HCT116 (cell line): ENCODE results near the gene MEF2D. TPM values are rescaled to one million over a fixed set of nuclear protein-coding genes. Genes with fewer than 3 reads are reported as not detected.

Experiments used
- ATAC-seq: fragments of 200-7000 bp; cut with Tn5 transposase; 2 replicates; pipeline ENCODE4 v1.9.1; 2020; ENCODE audit warnings: mild to moderate bottlenecking, moderate library complexity
- BruUV-seq: library from RNA; stranded (reverse); fragments of 400-500 nt; replicated peaks from 2 replicates; lab custom pipeline; 2021; lab: Mats Ljungman, UMichigan
- CTCF ChIA-PET: fragments of 300-600 bp; sonication (Branson Sonifier 250); formaldehyde crosslinking; loops from one replicate; lab custom pipeline; 2021; ENCODE audit warnings: antibody characterized with exemption; lab: Charles Lee
- POLR2A ChIA-PET: fragments of 300-600, 350-600 bp; sonication (Branson Sonifier 250); formaldehyde crosslinking; loops from one replicate; lab custom pipeline; 2021; ENCODE audit warnings: antibody characterized with exemption; lab: Charles Lee
- RAD21 ChIA-PET, 2 experiments: fragments of 300-600 bp; sonication (Branson Sonifier 250); formaldehyde crosslinking; loops; one replicate each; lab custom pipeline; 2023; ENCODE audit warnings: low total read pairs in 2 of 2; ENCODE audit not compliant: uncharacterized antibody in 2 of 2, unreplicated experiment in 2 of 2, low non-redundant PET in 1 of 2; lab: Charles Lee
- DNase-seq: peaks from one replicate; pipeline ENCODE4 v3.0.0-alpha.2; 2010; ENCODE audit warnings: low read depth, low spot score
- H2AFZ ChIP-seq: fragments of 200-600 bp; shearing (Covaris generic), sonication (generic); 2 replicates; pipeline ENCODE4 v1.6.1; 2017; ENCODE audit warnings: low read depth, mixed run types, mixed read lengths, antibody characterized with exemption, low read length; ENCODE audit not compliant: poor library complexity, severe bottlenecking
- H3K27ac ChIP-seq: 2 replicates; pipeline ENCODE4 v1.5.1; 2012; ENCODE audit warnings: low read depth, low read length
- H3K27me3 ChIP-seq: fragments of 200-600 bp; sonication (generic); 2 replicates; pipeline ENCODE4 v1.6.1; 2016; ENCODE audit warnings: mixed run types, low read length, mixed read lengths; ENCODE audit not compliant: insufficient read depth
- H3K36me3 ChIP-seq, 2 experiments: fragments of 200-500 bp in 1 of 2; fragments of 200-600 bp in 1 of 2; sonication (Bioruptor generic) in 1 of 2; sonication (generic) in 1 of 2; 2 replicates each; pipeline versions ENCODE4 v1.5.1 to v1.6.1; 2014 to 2016; ENCODE audit warnings: low read length in 2 of 2, inconsistent platforms in 1 of 2, mixed read lengths in 1 of 2, mixed run types in 1 of 2; ENCODE audit not compliant: insufficient read depth in 2 of 2, control insufficient read depth in 1 of 2
- H3K4me1 ChIP-seq, 2 experiments: fragments of 200-600 bp in 1 of 2; sonication (generic) in 1 of 2; 2 replicates each; pipeline versions ENCODE4 v1.5.1 to v1.6.1; 2012 to 2017; ENCODE audit warnings: low read length in 2 of 2, inconsistent platforms in 1 of 2, mild to moderate bottlenecking in 1 of 2, mixed read lengths in 1 of 2, mixed run types in 1 of 2, moderate library complexity in 1 of 2; ENCODE audit not compliant: insufficient read depth in 2 of 2, control insufficient read depth in 1 of 2
- H3K4me2 ChIP-seq: fragments of 200-600 bp; sonication (generic); 2 replicates; pipeline ENCODE4 v1.6.1; 2017; ENCODE audit warnings: mixed run types, low read length, mixed read lengths
- H3K4me3 ChIP-seq, 2 experiments: fragments of 200-600 bp in 1 of 2; sonication (generic) in 1 of 2; replicated peaks in 1 of 2; 2 replicates each; pipeline ENCODE4 v1.5.1; 2011 to 2016; ENCODE audit warnings: low read length in 2 of 2, control low read depth in 1 of 2, low read depth in 1 of 2, mild to moderate bottlenecking in 1 of 2, mixed read lengths in 1 of 2, mixed run types in 1 of 2
- H3K79me2 ChIP-seq: fragments of 200-600 bp; sonication (generic); 2 replicates; pipeline ENCODE4 v1.6.1; 2017; ENCODE audit warnings: mild to moderate bottlenecking, mixed run types, low read length, moderate library complexity, mixed read lengths; ENCODE audit not compliant: insufficient read depth
- H3K9ac ChIP-seq: fragments of 200-600 bp; sonication (generic); 2 replicates; pipeline ENCODE4 v1.6.1; 2016; ENCODE audit warnings: low read length, mixed read lengths
- H3K9me2 ChIP-seq: fragments of 200-600 bp; sonication (generic), shearing (Covaris generic); 2 replicates; pipeline ENCODE4 v1.6.1; 2017; ENCODE audit warnings: mixed run types, mild to moderate bottlenecking, moderate library complexity; ENCODE audit not compliant: insufficient read depth
- H3K9me3 ChIP-seq, 2 experiments: fragments of 200-500 bp in 1 of 2; fragments of 200-600 bp in 1 of 2; sonication (Bioruptor generic) in 1 of 2; sonication (generic) in 1 of 2; 2 replicates each; pipeline ENCODE4 v1.6.1; 2014 to 2017; ENCODE audit warnings: low read length in 2 of 2, mixed read lengths in 2 of 2, inconsistent platforms in 1 of 2, low read depth in 1 of 2, mild to moderate bottlenecking in 1 of 2, mixed run types in 1 of 2, moderate library complexity in 1 of 2; ENCODE audit not compliant: control insufficient read depth in 1 of 2, insufficient read depth in 1 of 2
- H4K20me1 ChIP-seq: fragments of 200-600 bp; sonication (generic), shearing (Covaris generic); 2 replicates; pipeline ENCODE4 v1.6.1; 2017; ENCODE audit warnings: mixed run types, mild to moderate bottlenecking, moderate library complexity; ENCODE audit not compliant: insufficient read depth
- CBX3 ChIP-seq: IDR thresholded peaks from 2 replicates; pipeline ENCODE4 v1.6.1; 2012; ENCODE audit warnings: low read depth
- CEBPB ChIP-seq: IDR thresholded peaks from 2 replicates; pipeline ENCODE4 v1.6.1; 2012; ENCODE audit warnings: low read depth
- ELF1 ChIP-seq: IDR thresholded peaks from 2 replicates; pipeline ENCODE4 v1.6.1; 2012; ENCODE audit warnings: low read depth, borderline replicate concordance
- EZH2 ChIP-seq: fragments of 200-600 bp; sonication (generic); IDR thresholded peaks from 2 replicates; pipeline ENCODE4 v1.6.1; 2017; ENCODE audit warnings: antibody characterized with exemption, mixed run types
- JUND ChIP-seq: IDR thresholded peaks from 2 replicates; pipeline ENCODE4 v1.6.1; 2012
- SIN3A ChIP-seq: IDR thresholded peaks from 2 replicates; pipeline ENCODE4 v1.6.1; 2012; ENCODE audit warnings: low read depth
- SP1 ChIP-seq: IDR thresholded peaks from 2 replicates; pipeline ENCODE4 v1.6.1; 2012; ENCODE audit warnings: low read depth
- TCF7L2 ChIP-seq: IDR thresholded peaks from 2 replicates; pipeline ENCODE4 v1.7.0; 2011; ENCODE audit warnings: borderline replicate concordance, inconsistent platforms; ENCODE audit not compliant: insufficient read depth, insufficient read length; ENCODE audit errors: extremely low read depth
- YY1 ChIP-seq: IDR thresholded peaks from 2 replicates; pipeline ENCODE4 v1.6.1; 2011; ENCODE audit warnings: low read length, low read depth, moderate library complexity, mild to moderate bottlenecking; ENCODE audit not compliant: insufficient replicate concordance; ENCODE audit errors: extremely low read depth
- ZFX ChIP-seq: fragments of 450-650 bp; IDR thresholded peaks from 2 replicates; pipeline ENCODE4 v1.6.1; 2017
- ZNF274 ChIP-seq: fragments of 200-500 bp; sonication (Bioruptor generic); IDR thresholded peaks from 2 replicates; pipeline ENCODE4 v1.6.1; 2014; ENCODE audit warnings: mild to moderate bottlenecking, low read depth, low read length, inconsistent platforms
- intact Hi-C: fragments of 100-400 bp; cut with micrococcal nuclease; formaldehyde crosslinking; loops from 2 replicates; pipeline ENCODE4 v1.10.0; 2022
- total RNA-seq: library from RNA; stranded (reverse); gene quantifications from one replicate; pipeline ENCODE4 v1.2.1, GENCODE V29; 2021; ENCODE audit not compliant: unreplicated experiment
- TF ChIP-seq, protein P1 (sequence below): IDR thresholded peaks from 2 replicates; pipeline ENCODE4 v1.6.1; 2012; ENCODE audit warnings: low read depth
- TF ChIP-seq, protein P2 (sequence below), 3 experiments: fragments of 200-600 bp in 1 of 3; sonication (generic) in 1 of 3; IDR thresholded peaks in 2 of 3; conservative IDR thresholded peaks in 1 of 3; 2 replicates each; pipeline ENCODE4 v1.5.1; 2012 to 2017; ENCODE audit warnings: low read depth in 2 of 3, low read length in 2 of 3, antibody characterized with exemption in 1 of 3, borderline replicate concordance in 1 of 3, control low read depth in 1 of 3, mild to moderate bottlenecking in 1 of 3, mixed read lengths in 1 of 3, mixed run types in 1 of 3, moderate library complexity in 1 of 3; ENCODE audit not compliant: insufficient read depth in 1 of 3
- TF ChIP-seq, protein P3 (sequence below): IDR thresholded peaks from 2 replicates; pipeline ENCODE4 v1.6.1; 2011; ENCODE audit warnings: mild to moderate bottlenecking, low read length, moderate library complexity; ENCODE audit not compliant: insufficient replicate concordance; ENCODE audit errors: extremely low read depth

MEF2D gene
- total RNA-seq, 1 experiment from 2014 or later, result 44.2 TPM

DNA sequence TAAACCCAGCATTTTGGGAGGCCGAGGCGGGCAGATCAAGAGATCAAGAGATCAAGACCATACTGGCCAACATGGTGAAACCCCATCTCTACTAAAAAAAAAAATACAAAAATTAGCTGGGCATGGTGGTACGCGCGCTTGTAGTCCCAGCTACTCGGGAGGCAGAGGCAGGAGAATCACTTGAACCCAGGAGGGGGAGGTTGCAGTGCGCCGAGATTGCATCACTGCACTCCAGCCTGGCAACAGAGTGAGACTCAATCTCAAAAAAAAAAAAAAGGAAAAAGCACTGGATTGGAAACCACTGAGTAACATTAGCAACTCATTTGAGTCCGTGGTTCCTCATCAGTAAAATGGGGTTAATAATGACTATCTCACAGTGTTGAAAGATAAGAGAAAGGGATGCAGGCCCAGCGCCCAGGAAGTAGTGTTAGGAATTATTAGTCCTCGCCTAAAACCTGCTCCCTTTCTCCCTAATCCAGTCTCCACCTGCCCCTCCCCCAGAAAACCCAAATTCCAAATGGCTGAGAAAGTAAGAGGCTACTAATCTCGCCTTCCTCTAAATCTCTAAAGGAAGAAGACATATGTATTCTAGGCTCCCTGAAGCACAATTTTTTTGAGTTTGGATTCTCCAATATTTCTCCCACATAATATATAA lies 82.0 kb downstream of the MEF2D start:
- Histone ChIP-seq H3K4me3 (no peak overlapping the region), H2AFZ (no peak overlapping the region), H3K9me2 (no peaks in the 10 kb centered on the region), H4K20me1 (no peaks in the 10 kb centered on the region), H3K79me2 (peaks cover 59% of the 10 kb centered on the region), H3K4me2 (peak overlapping the region; percentile 82; the same call in 1 of the 2 replicates), H3K4me1 (peaks cover 10 to 46% of the 10 kb centered on the region in 2 experiments; a peak in 3 of 4 replicates), H3K27me3 (no peaks in the 10 kb centered on the region), H3K27ac (no peak overlapping the region), H3K36me3 (peaks cover 0 to 7% of the 10 kb centered on the region in 2 experiments; a peak in 1 of 4 replicates), H3K9me3 (no peaks in the 10 kb centered on the region), H3K9ac (no peak overlapping the region)
- intact Hi-C loops, result no loop called here
- no TSS peak for BruUV-seq
- no peak for TF ChIP-seq CEBPB
- no peak for TF ChIP-seq ZFX
- TF ChIP-seq SIN3A, result no peak
- no peak for TF ChIP-seq ELF1
- no peak for TF ChIP-seq CBX3
- TF ChIP-seq, protein P1, sequence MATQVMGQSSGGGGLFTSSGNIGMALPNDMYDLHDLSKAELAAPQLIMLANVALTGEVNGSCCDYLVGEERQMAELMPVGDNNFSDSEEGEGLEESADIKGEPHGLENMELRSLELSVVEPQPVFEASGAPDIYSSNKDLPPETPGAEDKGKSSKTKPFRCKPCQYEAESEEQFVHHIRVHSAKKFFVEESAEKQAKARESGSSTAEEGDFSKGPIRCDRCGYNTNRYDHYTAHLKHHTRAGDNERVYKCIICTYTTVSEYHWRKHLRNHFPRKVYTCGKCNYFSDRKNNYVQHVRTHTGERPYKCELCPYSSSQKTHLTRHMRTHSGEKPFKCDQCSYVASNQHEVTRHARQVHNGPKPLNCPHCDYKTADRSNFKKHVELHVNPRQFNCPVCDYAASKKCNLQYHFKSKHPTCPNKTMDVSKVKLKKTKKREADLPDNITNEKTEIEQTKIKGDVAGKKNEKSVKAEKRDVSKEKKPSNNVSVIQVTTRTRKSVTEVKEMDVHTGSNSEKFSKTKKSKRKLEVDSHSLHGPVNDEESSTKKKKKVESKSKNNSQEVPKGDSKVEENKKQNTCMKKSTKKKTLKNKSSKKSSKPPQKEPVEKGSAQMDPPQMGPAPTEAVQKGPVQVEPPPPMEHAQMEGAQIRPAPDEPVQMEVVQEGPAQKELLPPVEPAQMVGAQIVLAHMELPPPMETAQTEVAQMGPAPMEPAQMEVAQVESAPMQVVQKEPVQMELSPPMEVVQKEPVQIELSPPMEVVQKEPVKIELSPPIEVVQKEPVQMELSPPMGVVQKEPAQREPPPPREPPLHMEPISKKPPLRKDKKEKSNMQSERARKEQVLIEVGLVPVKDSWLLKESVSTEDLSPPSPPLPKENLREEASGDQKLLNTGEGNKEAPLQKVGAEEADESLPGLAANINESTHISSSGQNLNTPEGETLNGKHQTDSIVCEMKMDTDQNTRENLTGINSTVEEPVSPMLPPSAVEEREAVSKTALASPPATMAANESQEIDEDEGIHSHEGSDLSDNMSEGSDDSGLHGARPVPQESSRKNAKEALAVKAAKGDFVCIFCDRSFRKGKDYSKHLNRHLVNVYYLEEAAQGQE, result no peak
- TF ChIP-seq, protein P2, sequence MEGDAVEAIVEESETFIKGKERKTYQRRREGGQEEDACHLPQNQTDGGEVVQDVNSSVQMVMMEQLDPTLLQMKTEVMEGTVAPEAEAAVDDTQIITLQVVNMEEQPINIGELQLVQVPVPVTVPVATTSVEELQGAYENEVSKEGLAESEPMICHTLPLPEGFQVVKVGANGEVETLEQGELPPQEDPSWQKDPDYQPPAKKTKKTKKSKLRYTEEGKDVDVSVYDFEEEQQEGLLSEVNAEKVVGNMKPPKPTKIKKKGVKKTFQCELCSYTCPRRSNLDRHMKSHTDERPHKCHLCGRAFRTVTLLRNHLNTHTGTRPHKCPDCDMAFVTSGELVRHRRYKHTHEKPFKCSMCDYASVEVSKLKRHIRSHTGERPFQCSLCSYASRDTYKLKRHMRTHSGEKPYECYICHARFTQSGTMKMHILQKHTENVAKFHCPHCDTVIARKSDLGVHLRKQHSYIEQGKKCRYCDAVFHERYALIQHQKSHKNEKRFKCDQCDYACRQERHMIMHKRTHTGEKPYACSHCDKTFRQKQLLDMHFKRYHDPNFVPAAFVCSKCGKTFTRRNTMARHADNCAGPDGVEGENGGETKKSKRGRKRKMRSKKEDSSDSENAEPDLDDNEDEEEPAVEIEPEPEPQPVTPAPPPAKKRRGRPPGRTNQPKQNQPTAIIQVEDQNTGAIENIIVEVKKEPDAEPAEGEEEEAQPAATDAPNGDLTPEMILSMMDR (IDR thresholded peaks at IDR 0.05 in 2 of 3, conservative IDR thresholded peaks at IDR 0.05 in 1 of 3; ENCODE audit: borderline replicate concordance in 1 of 3, insufficient read depth in 1 of 3, low read depth in 2 of 3, low read length in 2 of 3), result no peak
- TF ChIP-seq JUND, result no peak
- TF ChIP-seq, protein P3, sequence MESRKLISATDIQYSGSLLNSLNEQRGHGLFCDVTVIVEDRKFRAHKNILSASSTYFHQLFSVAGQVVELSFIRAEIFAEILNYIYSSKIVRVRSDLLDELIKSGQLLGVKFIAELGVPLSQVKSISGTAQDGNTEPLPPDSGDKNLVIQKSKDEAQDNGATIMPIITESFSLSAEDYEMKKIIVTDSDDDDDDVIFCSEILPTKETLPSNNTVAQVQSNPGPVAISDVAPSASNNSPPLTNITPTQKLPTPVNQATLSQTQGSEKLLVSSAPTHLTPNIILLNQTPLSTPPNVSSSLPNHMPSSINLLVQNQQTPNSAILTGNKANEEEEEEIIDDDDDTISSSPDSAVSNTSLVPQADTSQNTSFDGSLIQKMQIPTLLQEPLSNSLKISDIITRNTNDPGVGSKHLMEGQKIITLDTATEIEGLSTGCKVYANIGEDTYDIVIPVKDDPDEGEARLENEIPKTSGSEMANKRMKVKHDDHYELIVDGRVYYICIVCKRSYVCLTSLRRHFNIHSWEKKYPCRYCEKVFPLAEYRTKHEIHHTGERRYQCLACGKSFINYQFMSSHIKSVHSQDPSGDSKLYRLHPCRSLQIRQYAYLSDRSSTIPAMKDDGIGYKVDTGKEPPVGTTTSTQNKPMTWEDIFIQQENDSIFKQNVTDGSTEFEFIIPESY, result no peak
- TF ChIP-seq ZNF274, result no peak
- no peak for TF ChIP-seq SP1
- no peak for TF ChIP-seq YY1
- TF ChIP-seq TCF7L2, result no peak
- no peak for TF ChIP-seq EZH2
- RAD21 ChIA-PET, result no interaction called here
- CTCF ChIA-PET, result interaction anchor here (1.3 to 1.9 kb wide), 3 partner anchors 28 to 36 kb away, joined by 3 to 9 read pairs (median 6); no protein-coding TSS in a partner anchor
- POLR2A ChIA-PET, result no interaction called here
- ATAC-seq (no peak), DNase-seq (no peak)
